Measurements from ENCODE around the gene GGA2. TPM values are rescaled to one million over a fixed set of nuclear protein-coding genes. Genes with fewer than 3 reads are reported as not detected.

The GGA2 gene
- polyA plus RNA-seq, 4 donors, result 96.1 to 159 (median 140) TPM

DNA sequence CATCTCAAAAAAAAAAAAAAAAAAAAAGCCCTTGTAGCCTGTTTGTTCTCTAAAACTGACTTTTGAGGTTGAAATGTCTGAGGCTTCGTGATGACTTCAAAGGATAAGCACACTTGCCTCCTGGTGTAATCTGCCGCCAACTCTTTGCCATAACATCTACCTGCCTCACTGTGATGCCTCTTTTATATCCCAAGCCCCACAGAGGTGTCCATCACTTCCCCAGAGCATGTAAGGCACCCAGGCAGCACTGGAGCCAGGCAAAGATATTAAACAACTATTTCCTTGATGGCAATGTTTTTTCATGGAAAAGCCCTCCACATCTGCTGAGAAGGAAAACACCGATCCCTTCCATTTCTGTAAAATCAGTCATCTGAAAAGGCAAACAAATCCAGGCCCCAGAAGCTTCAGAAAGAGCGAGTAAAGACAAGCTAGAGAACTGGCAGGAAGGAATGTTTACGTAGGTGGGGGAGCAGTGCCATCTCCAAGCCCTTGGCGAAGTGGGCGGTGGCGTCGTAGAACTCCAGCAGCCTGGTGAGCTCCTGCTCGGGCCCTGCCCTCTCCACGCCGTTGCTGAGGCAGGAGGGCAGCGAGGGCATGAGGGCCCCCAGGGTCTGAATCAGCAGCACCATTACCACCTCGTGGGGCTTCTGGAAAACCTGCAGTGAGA lies 85.9 kb downstream of the GGA2 start:
- DNase-seq (ENCODE audit: low read depth in 4 of 4, low spot score in 3 of 4), result no peak

DNA sequence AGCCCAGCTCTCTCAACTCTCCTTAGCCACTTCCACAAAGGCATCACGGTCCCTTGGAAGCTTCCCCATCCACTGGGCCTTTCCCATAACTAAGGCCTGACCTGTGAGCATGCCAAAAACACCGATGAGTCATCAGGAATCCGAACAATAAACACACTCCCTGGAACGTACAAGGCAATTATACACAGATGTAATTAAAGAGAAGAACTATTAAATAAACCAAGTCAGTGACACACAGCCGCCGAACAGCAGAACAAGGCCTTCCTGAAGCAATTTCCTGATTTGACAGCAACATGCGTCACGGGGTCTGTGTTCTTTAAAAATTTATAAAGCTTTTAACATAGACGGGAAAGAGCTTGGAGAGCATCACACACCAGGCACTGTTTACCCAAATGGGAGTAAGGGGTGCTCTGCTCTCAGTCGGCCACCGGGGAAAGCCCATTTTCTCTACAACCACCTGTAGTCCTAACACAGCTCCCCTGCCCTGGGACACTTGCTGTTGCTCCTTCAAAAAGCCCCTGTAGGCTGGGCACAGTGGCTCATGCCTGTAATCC lies 86.7 kb downstream of the GGA2 start:
- no peak for DNase-seq (ENCODE audit: low read depth in 4 of 4, low spot score in 3 of 4)

DNA sequence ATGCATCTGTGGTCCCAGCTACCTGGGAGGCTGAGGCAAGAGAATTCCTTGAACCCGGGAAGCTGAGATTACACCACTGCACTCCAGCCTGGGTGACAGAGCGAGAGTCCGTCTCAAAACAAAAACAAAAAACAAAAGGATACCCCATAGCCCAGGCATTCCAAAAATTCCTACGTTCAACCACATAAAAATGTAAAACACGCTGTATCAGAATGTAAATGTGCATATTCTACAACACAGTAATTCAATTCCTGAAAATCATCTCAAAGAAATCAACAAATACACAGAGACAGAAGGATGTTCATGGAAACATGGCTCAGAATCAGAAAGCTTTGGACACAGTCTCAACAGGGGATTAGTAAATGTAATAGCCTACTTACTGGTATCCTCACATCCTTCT lies 90.3 kb downstream of the GGA2 start:
- no peak for DNase-seq (ENCODE audit: low read depth in 4 of 4, low spot score in 3 of 4)

DNA sequence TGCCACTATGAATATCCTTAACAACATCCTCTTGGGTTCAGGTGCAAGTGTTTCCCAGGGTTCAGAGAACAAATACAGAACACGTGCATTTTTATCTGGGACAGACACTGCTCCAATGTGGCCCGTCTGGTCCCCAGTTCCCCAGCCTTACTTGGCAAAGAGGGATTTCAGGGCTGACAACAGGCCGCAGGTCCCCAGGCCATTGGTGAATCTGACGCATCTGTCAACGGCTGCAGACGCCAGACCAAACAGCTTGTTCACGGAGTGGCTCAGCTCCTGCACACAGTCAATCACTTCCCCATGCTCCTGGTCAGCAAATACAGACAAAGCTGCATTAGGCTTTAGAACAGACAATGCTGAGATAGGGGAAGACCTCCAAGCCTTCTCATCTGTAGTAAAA lies 93.5 kb downstream of the GGA2 start:
- no peak for DNase-seq (ENCODE audit: low read depth in 4 of 4, low spot score in 3 of 4)

DNA sequence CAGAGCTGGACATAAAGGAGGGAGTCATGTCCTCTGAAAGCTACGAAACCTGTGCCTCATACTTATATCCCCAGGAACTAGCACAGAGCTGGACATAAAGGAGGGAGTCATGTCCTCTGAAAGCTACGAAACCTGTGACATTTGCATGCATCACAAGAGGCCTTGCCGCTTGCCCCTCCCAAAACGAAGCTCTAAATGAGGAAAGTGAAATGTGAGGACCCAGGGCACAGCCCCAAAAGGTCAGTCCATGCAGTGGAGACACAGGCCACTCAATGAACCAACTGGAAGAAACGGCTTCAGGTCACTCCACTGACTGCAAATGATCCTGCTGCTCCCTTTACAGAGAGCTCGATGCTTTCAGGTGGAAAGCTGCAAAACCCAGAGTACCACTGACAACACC lies 95.6 kb downstream of the GGA2 start:
- no peak for DNase-seq (ENCODE audit: low read depth in 4 of 4, low spot score in 3 of 4)

Other genes starting within 250 kb of the GGA2 start
- 10 to 100 TPM in 3 of 4 donors, under 1 TPM in 1; 0.53 to 26.5 (median 18.8) TPM for gene SCNN1B, start 208.2 kb downstream of the GGA2 start, polyA plus RNA-seq (ENCODE audit: insufficient read length in 4 of 4)
- gene COG7, start 57.3 kb downstream of the GGA2 start, polyA plus RNA-seq (ENCODE audit: insufficient read length in 4 of 4), result 10 to 100 TPM; 21.9 to 41.3 (median 24.0) TPM
- gene EARS2, start 46.9 kb upstream of the GGA2 start, polyA plus RNA-seq (ENCODE audit: insufficient read length in 4 of 4), result 10 to 100 TPM; 20.4 to 28.6 (median 25.7) TPM
- 10 to 100 TPM; 72.9 to 77.5 (median 74.1) TPM for gene UBFD1, start 47.2 kb upstream of the GGA2 start, polyA plus RNA-seq (ENCODE audit: insufficient read length in 4 of 4)
- 10 to 100 TPM; 69.9 to 99.6 (median 90.7) TPM for gene NDUFAB1, start 85.8 kb upstream of the GGA2 start, polyA plus RNA-seq (ENCODE audit: insufficient read length in 4 of 4)
- 10 to 100 TPM; 13.4 to 21.7 (median 20.5) TPM for gene PALB2, start 130.8 kb upstream of the GGA2 start, polyA plus RNA-seq (ENCODE audit: insufficient read length in 4 of 4)
- gene DCTN5, start 131.0 kb upstream of the GGA2 start, polyA plus RNA-seq (ENCODE audit: insufficient read length in 4 of 4), result 10 to 100 TPM; 48.9 to 74.1 (median 70.6) TPM
- gene PLK1, start 168.4 kb upstream of the GGA2 start, polyA plus RNA-seq (ENCODE audit: insufficient read length in 4 of 4), result 10 to 100 TPM; 19.4 to 27.9 (median 25.4) TPM
- gene ERN2, start 202.7 kb upstream of the GGA2 start, polyA plus RNA-seq (ENCODE audit: insufficient read length in 4 of 4), result 1 to 10 TPM in 1 of 4 donors, under 1 TPM in 3; 0.10 to 1.1 (median 0.36) TPM
- gene CHP2, start 244.5 kb upstream of the GGA2 start, polyA plus RNA-seq (ENCODE audit: insufficient read length in 4 of 4), result 1 to 10 TPM in 2 of 4 donors, under 1 TPM in 2; 0.45 to 1.8 (median 1.1) TPM